T follicular helper cell (primary cell): ENCODE measurements around the gene UBE2V1.
"Not testable (repeated sequence)": the region's sequence is repeated elsewhere in the genome, so short reads cannot be mapped to it uniquely, and the experiment has no call there.

ENCODE experiments used
- DNase-seq: peaks from one replicate; pipeline ENCODE4 v3.0.0-alpha.2; 2020; ENCODE audit warnings: low read depth

UBE2V1 gene

GRCh38 chr20:50095476-50096078 lies 17.4 kb downstream of the UBE2V1 start:
- DNase-seq = no peak

- DNase-seq = no peak
These were observed 18.4 kb downstream of the UBE2V1 start for GRCh38 chr20:50094522-50094921.

GRCh38 chr20:50093240-50093639 lies 19.7 kb downstream of the UBE2V1 start:
- DNase-seq = no peak

- no peak for DNase-seq
These were observed 20.5 kb downstream of the UBE2V1 start for GRCh38 chr20:50092436-50092835.

- DNase-seq = no peak
These were observed 23.2 kb downstream of the UBE2V1 start for GRCh38 chr20:50089787-50090177.

- DNase-seq = no peak
These were observed 23.7 kb downstream of the UBE2V1 start for GRCh38 chr20:50089140-50089786.

- no peak for DNase-seq
These were observed 24.9 kb downstream of the UBE2V1 start for GRCh38 chr20:50088022-50088421.

GRCh38 chr20:50085481-50086365 lies 27.2 kb downstream of the UBE2V1 start:
- DNase-seq = peak; percentile 15

- no peak for DNase-seq
These were observed 27.8 kb downstream of the UBE2V1 start for GRCh38 chr20:50085146-50085480.

- no peak for DNase-seq
These were observed 29.9 kb downstream of the UBE2V1 start for GRCh38 chr20:50083034-50083433.

- DNase-seq = not testable (repeated sequence)
These were observed 30.9 kb downstream of the UBE2V1 start for GRCh38 chr20:50082056-50082455.

GRCh38 chr20:50077818-50078601 lies 34.9 kb downstream of the UBE2V1 start:
- no peak for DNase-seq

- DNase-seq = no peak
These were observed 39.5 kb downstream of the UBE2V1 start for GRCh38 chr20:50073500-50073899.

GRCh38 chr20:50071039-50071888 lies 41.7 kb downstream of the UBE2V1 start:
- DNase-seq = peak; percentile 81

GRCh38 chr20:50070361-50070760 lies 42.6 kb downstream of the UBE2V1 start:
- DNase-seq = no peak

- DNase-seq = no peak
These were observed 44.8 kb downstream of the UBE2V1 start for GRCh38 chr20:50068041-50068651.

- DNase-seq = no peak
These were observed 45.5 kb downstream of the UBE2V1 start for GRCh38 chr20:50067461-50067860.

GRCh38 chr20:50067018-50067417 lies 45.9 kb downstream of the UBE2V1 start:
- no peak for DNase-seq

- no peak for DNase-seq
These were observed 46.7 kb downstream of the UBE2V1 start for GRCh38 chr20:50066161-50066834.

GRCh38 chr20:50065325-50065615 lies 47.7 kb downstream of the UBE2V1 start:
- DNase-seq = no peak
